Panc1 (cell line): ENCODE results near the gene BRINP3. TPM values are rescaled to one million over a fixed set of nuclear protein-coding genes. Genes with fewer than 3 reads are reported as not detected.

Source experiments
- ATAC-seq: fragments of 200-7000 bp; cut with Tn5 transposase; 2 replicates; pipeline ENCODE4 v1.9.1; 2020; ENCODE audit warnings: mild to moderate bottlenecking, moderate library complexity
- BruUV-seq: library from RNA; stranded (reverse); fragments of 400-500 nt; replicated peaks from 2 replicates; lab custom pipeline; 2021; lab: Mats Ljungman, UMichigan
- CTCF ChIA-PET: fragments of 300-600 bp; sonication (Branson Sonifier 250); formaldehyde crosslinking; loops from one replicate; lab custom pipeline; 2022; ENCODE audit warnings: antibody characterized with exemption; lab: Charles Lee
- POLR2A ChIA-PET: fragments of 300-600 bp; sonication (Branson Sonifier 250); formaldehyde crosslinking; loops from one replicate; lab custom pipeline; 2022; ENCODE audit warnings: antibody characterized with exemption; lab: Charles Lee
- DNase-seq: peaks from one replicate; pipeline ENCODE4 v3.0.0-alpha.2; 2010; ENCODE audit warnings: low read depth, low spot score
- H3K27ac ChIP-seq: 2 replicates; pipeline ENCODE4 v1.5.1; 2011; ENCODE audit warnings: mild to moderate bottlenecking, low read length, inconsistent platforms
- H3K27me3 ChIP-seq: fragments of 200-500 bp; sonication (Bioruptor generic); 2 replicates; pipeline ENCODE4 v1.6.0; 2014; ENCODE audit warnings: low read length, inconsistent platforms; ENCODE audit not compliant: control insufficient read depth, insufficient read depth
- H3K36me3 ChIP-seq: fragments of 200-500 bp; sonication (Bioruptor generic); 2 replicates; pipeline ENCODE4 v1.5.1; 2014; ENCODE audit warnings: inconsistent platforms, mild to moderate bottlenecking, low read length, moderate library complexity; ENCODE audit not compliant: control insufficient read depth, insufficient read depth
- H3K4me1 ChIP-seq: 2 replicates; pipeline ENCODE4 v1.5.1; 2011; ENCODE audit warnings: inconsistent platforms, mild to moderate bottlenecking, low read length, moderate library complexity; ENCODE audit not compliant: control insufficient read depth, insufficient read depth
- H3K4me3 ChIP-seq, 2 experiments: 2 replicates each; pipeline ENCODE4 v1.5.1; 2011 to 2012; ENCODE audit warnings: low read depth in 2 of 2, low read length in 2 of 2, mild to moderate bottlenecking in 2 of 2, inconsistent platforms in 1 of 2, moderate library complexity in 1 of 2
- H3K9me3 ChIP-seq: fragments of 200-500 bp; sonication (Bioruptor generic); 2 replicates; pipeline ENCODE4 v1.5.1; 2014; ENCODE audit warnings: low read depth, mild to moderate bottlenecking, inconsistent platforms, low read length, moderate library complexity; ENCODE audit not compliant: control insufficient read depth, insufficient read depth
- POLR2AphosphoS5 ChIP-seq: IDR thresholded peaks from 2 replicates; pipeline ENCODE4 v1.6.1; 2012; ENCODE audit warnings: mild to moderate bottlenecking, low read depth, low read length, moderate library complexity
- SIN3A ChIP-seq: IDR thresholded peaks from 2 replicates; pipeline ENCODE4 v1.6.1; 2012; ENCODE audit warnings: low read depth, mild to moderate bottlenecking, low read length, moderate library complexity, borderline replicate concordance; ENCODE audit not compliant: insufficient read depth
- TCF7L2 ChIP-seq: IDR thresholded peaks from 2 replicates; pipeline ENCODE4 v1.6.1; 2011; ENCODE audit warnings: mild to moderate bottlenecking, low read depth, low read length, inconsistent platforms
- in situ Hi-C: cut with HindIII; loops from 2 replicates; pipeline ENCODE4 v1.10.0; 2016; ENCODE audit warnings: low sequenced_read_pairs, low pct_unique_long_range_greater_than_20kb
- intact Hi-C: fragments of 100-400 bp; cut with micrococcal nuclease; formaldehyde crosslinking; loops from one replicate; pipeline ENCODE4 v1.10.0; 2022; ENCODE audit not compliant: unreplicated experiment
- total RNA-seq: library from RNA; stranded (reverse); gene quantifications from one replicate; pipeline ENCODE4 v1.2.1, GENCODE V29; 2021; ENCODE audit not compliant: unreplicated experiment
- TF ChIP-seq, protein P1 (sequence below), 2 experiments: IDR thresholded peaks; 2 replicates each; pipeline ENCODE4 v1.6.1; 2011 to 2012; ENCODE audit warnings: low read depth in 2 of 2, control low read depth in 1 of 2, low read length in 1 of 2, mild to moderate bottlenecking in 1 of 2, moderate library complexity in 1 of 2; ENCODE audit not compliant: insufficient read depth in 1 of 2
- TF ChIP-seq, protein P2 (sequence below): fragments of 450-650 bp; IDR thresholded peaks from 2 replicates; pipeline ENCODE4 v1.5.1; 2017; ENCODE audit warnings: mild to moderate bottlenecking

The BRINP3 gene
- total RNA-seq, 1 experiment from 2014 or later = 1.0 TPM

DNA sequence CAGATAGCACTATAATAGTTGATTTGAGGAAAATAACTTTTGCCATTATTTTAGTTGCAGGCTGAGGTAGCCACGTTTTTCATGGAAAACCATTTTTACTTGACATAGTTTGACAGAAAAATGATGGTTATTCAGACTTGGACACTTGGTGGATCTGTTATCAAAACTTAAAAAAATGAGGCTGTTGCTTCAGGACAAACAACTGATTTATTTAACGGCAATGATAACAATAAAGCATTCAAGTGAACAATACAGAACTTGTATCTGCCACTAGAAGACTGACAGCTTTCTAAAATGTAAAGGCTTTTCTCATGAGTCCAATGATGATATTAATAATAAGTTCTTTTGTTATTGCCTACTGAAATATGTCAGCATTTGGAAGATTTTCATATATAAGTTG, 322.9 kb downstream of the BRINP3 start:
- intact Hi-C loops (no loop called here), in situ Hi-C loops (no loop called here)
- no TSS peak for BruUV-seq
- H3K27ac ChIP-seq = no peak overlapping the region
- ChIA-PET POLR2A (no interaction called here), CTCF (no interaction called here)
- no peaks in the 10 kb centered on the region for H3K36me3 ChIP-seq
- no peaks in the 10 kb centered on the region for H3K27me3 ChIP-seq
- H3K9me3 ChIP-seq = no peaks in the 10 kb centered on the region
- no peak for ATAC-seq
- DNase-seq = no peak
- no peak overlapping the region for H3K4me3 ChIP-seq
- TF ChIP-seq TCF7L2 (no peak), SIN3A (no peak), POLR2AphosphoS5 (no peak)
- TF ChIP-seq, protein P1, sequence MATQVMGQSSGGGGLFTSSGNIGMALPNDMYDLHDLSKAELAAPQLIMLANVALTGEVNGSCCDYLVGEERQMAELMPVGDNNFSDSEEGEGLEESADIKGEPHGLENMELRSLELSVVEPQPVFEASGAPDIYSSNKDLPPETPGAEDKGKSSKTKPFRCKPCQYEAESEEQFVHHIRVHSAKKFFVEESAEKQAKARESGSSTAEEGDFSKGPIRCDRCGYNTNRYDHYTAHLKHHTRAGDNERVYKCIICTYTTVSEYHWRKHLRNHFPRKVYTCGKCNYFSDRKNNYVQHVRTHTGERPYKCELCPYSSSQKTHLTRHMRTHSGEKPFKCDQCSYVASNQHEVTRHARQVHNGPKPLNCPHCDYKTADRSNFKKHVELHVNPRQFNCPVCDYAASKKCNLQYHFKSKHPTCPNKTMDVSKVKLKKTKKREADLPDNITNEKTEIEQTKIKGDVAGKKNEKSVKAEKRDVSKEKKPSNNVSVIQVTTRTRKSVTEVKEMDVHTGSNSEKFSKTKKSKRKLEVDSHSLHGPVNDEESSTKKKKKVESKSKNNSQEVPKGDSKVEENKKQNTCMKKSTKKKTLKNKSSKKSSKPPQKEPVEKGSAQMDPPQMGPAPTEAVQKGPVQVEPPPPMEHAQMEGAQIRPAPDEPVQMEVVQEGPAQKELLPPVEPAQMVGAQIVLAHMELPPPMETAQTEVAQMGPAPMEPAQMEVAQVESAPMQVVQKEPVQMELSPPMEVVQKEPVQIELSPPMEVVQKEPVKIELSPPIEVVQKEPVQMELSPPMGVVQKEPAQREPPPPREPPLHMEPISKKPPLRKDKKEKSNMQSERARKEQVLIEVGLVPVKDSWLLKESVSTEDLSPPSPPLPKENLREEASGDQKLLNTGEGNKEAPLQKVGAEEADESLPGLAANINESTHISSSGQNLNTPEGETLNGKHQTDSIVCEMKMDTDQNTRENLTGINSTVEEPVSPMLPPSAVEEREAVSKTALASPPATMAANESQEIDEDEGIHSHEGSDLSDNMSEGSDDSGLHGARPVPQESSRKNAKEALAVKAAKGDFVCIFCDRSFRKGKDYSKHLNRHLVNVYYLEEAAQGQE (IDR thresholded peaks at IDR 0.05; ENCODE audit: insufficient read depth in 1 of 2, low read depth in 2 of 2, low read length in 1 of 2) = no peak
- TF ChIP-seq, protein P2, sequence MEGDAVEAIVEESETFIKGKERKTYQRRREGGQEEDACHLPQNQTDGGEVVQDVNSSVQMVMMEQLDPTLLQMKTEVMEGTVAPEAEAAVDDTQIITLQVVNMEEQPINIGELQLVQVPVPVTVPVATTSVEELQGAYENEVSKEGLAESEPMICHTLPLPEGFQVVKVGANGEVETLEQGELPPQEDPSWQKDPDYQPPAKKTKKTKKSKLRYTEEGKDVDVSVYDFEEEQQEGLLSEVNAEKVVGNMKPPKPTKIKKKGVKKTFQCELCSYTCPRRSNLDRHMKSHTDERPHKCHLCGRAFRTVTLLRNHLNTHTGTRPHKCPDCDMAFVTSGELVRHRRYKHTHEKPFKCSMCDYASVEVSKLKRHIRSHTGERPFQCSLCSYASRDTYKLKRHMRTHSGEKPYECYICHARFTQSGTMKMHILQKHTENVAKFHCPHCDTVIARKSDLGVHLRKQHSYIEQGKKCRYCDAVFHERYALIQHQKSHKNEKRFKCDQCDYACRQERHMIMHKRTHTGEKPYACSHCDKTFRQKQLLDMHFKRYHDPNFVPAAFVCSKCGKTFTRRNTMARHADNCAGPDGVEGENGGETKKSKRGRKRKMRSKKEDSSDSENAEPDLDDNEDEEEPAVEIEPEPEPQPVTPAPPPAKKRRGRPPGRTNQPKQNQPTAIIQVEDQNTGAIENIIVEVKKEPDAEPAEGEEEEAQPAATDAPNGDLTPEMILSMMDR = no peak
- no peaks in the 10 kb centered on the region for H3K4me1 ChIP-seq

DNA sequence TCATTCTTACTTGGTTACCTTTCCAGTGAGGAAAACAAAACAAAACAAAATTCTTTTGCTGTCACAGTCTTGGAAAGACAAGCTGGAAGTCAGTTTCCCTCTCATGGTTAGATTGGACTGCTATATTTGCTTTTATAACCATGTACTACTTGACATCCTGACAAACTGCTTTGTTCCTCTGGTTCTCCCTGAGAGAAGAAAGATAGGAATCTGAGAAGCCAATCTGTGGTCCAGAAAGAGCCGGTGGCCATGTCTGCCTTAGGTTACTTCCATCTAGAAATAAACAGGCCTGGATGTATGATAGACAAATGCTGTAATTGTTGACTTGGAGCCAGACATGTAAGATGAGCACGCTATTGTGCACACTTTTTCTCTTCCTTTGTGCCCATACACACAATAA, 330.0 kb downstream of the BRINP3 start:
- no TSS peak for BruUV-seq
- Histone ChIP-seq H3K4me1 (no peaks in the 10 kb centered on the region), H3K27ac (no peak overlapping the region), H3K36me3 (no peaks in the 10 kb centered on the region), H3K4me3 (no peak overlapping the region), H3K27me3 (no peaks in the 10 kb centered on the region), H3K9me3 (no peaks in the 10 kb centered on the region)
- ChIA-PET POLR2A (no interaction called here), CTCF (no interaction called here)
- in situ Hi-C loops (no loop called here), intact Hi-C loops (no loop called here)
- no peak for TF ChIP-seq POLR2AphosphoS5
- TF ChIP-seq, protein P2 = no peak
- TF ChIP-seq TCF7L2 = no peak
- TF ChIP-seq, protein P1 (IDR thresholded peaks at IDR 0.05; ENCODE audit: insufficient read depth in 1 of 2, low read depth in 2 of 2, low read length in 1 of 2) = no peak
- no peak for TF ChIP-seq SIN3A
- no peak for DNase-seq
- ATAC-seq = no peak
